ENCODE data around the gene TRIM67.

The TRIM67 gene

GRCh38 chr1:231265379-231265778, 103.5 kb downstream of the TRIM67 start:
- ATAC-seq = no peak
- TF ChIP-seq PPARA (CRISPR knock-in tag; IDR thresholded peaks at IDR 0.05; ENCODE audit: borderline replicate concordance) (no peak), ZFP3 (CRISPR knock-in tag; IDR thresholded peaks at IDR 0.05) (no peak)

DNA sequence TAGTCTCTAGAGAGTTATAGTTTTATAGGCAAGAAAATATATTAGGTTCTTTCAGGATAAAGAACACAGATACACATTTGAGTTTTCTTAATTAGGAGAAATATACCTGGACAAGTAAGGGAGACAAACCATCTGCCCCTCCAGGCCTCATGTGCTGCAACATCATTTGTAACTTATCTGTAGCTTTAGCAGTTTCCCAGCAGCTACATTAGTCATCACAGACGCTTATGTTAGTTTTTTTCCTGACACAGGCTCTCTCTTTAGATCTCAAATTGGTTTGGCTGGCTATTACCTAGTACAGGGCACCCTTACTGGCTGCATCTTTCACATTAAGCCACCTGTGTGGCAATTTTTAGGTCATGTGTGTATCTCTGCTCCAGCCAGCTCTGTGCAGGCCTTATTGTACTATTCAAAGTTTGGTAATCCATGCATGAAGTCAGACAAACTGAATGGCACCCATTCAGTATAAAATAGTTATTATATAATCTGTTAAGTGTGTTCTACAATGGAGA, 105.0 kb downstream of the TRIM67 start:
- TF ChIP-seq ZNF8 (CRISPR knock-in tag; IDR thresholded peaks at IDR 0.05) (no peak), ZNF70 (CRISPR knock-in tag; IDR thresholded peaks at IDR 0.05) (no peak), GLIS3 (CRISPR knock-in tag; IDR thresholded peaks at IDR 0.05) (no peak)
- ATAC-seq = no peak

Data from SK-N-SH treated with all-trans-retinoic acid at 6 μM for 48 hours (cell line).